ENCODE data around the gene FMN1. TPM values are rescaled to one million over a fixed set of nuclear protein-coding genes. Genes with fewer than 3 reads are reported as not detected.

The FMN1 gene
- total and polyA plus RNA-seq, 5 donors from 2014 or later, result 0.32 to 8.9 (median 0.36) TPM; not detected in 2

GRCh38 chr15:32967521-32967920 lies 227.0 kb downstream of the FMN1 start:
- H3K4me3 Mint-ChIP-seq, result no peak overlapping the region
- Histone ChIP-seq H3K4me3 (ENCODE audit: low read depth, low read length) (no peak overlapping the region), H3K9me3 (ENCODE audit: control insufficient read depth in 2 of 2, low read length in 2 of 2) (no peaks in the 10 kb centered on the region), H3K4me1 (ENCODE audit: control insufficient read depth, insufficient read depth, low read length, poor library complexity, severe bottlenecking) (no peaks in the 10 kb centered on the region), H3K27ac (ENCODE audit: insufficient read depth, low read length, poor library complexity, severe bottlenecking) (no peak overlapping the region), H3K27me3 (ENCODE audit: control insufficient read depth, insufficient read depth, low read length) (no peaks in the 10 kb centered on the region), H3K36me3 (ENCODE audit: control insufficient read depth, insufficient read depth, low read length) (no peaks in the 10 kb centered on the region)
- no peak overlapping the region for H3K27ac Mint-ChIP-seq
- no peaks in the 10 kb centered on the region for H3K4me1 Mint-ChIP-seq
- ATAC-seq (ENCODE audit: low read depth in 2 of 2), result no peak
- no peak for DNase-seq
- peaks cover 0 to 3% (median 0%) of the 10 kb centered on the region in 7 donors for H3K9me3 Mint-ChIP-seq
- no peaks in the 10 kb centered on the region for H3K36me3 Mint-ChIP-seq
- H3K27me3 Mint-ChIP-seq, result no peaks in the 10 kb centered on the region

- no peak overlapping the region for H3K27ac ChIP-seq (ENCODE audit: insufficient read depth, low read length, poor library complexity, severe bottlenecking)
- H3K4me3 ChIP-seq (ENCODE audit: low read depth, low read length), result no peak overlapping the region
- ATAC-seq (ENCODE audit: low read depth in 2 of 2) (no peak), DNase-seq (no peak)
- H3K27me3 ChIP-seq (ENCODE audit: control insufficient read depth, insufficient read depth, low read length), result no peaks in the 10 kb centered on the region
- no peak overlapping the region for H3K27ac Mint-ChIP-seq
- no peaks in the 10 kb centered on the region for H3K36me3 ChIP-seq (ENCODE audit: control insufficient read depth, insufficient read depth, low read length)
- no peaks in the 10 kb centered on the region for H3K36me3 Mint-ChIP-seq
- H3K4me1 ChIP-seq (ENCODE audit: control insufficient read depth, insufficient read depth, low read length, poor library complexity, severe bottlenecking), result no peaks in the 10 kb centered on the region
- H3K4me3 Mint-ChIP-seq, result no peak overlapping the region
- H3K9me3 Mint-ChIP-seq, result peaks cover 0 to 3% (median 0%) of the 10 kb centered on the region in 7 donors
- H3K27me3 Mint-ChIP-seq, result no peaks in the 10 kb centered on the region
- H3K4me1 Mint-ChIP-seq, result no peaks in the 10 kb centered on the region
- H3K9me3 ChIP-seq (ENCODE audit: control insufficient read depth in 2 of 2, low read length in 2 of 2), result no peaks in the 10 kb centered on the region
These were observed 228.0 kb downstream of the FMN1 start for GRCh38 chr15:32966512-32966911.

GRCh38 chr15:32965897-32966296 lies 228.6 kb downstream of the FMN1 start:
- H3K4me3 ChIP-seq (ENCODE audit: low read depth, low read length), result no peak overlapping the region
- Mint-ChIP-seq H3K4me1 (no peaks in the 10 kb centered on the region), H3K9me3 (peaks cover 0 to 3% (median 0%) of the 10 kb centered on the region in 7 donors), H3K4me3 (no peak overlapping the region), H3K27ac (no peak overlapping the region), H3K27me3 (no peaks in the 10 kb centered on the region), H3K36me3 (no peaks in the 10 kb centered on the region)
- H3K9me3 ChIP-seq (ENCODE audit: control insufficient read depth in 2 of 2, low read length in 2 of 2), result no peaks in the 10 kb centered on the region
- DNase-seq (no peak), ATAC-seq (ENCODE audit: low read depth in 2 of 2) (no peak)
- no peak overlapping the region for H3K27ac ChIP-seq (ENCODE audit: insufficient read depth, low read length, poor library complexity, severe bottlenecking)
- H3K4me1 ChIP-seq (ENCODE audit: control insufficient read depth, insufficient read depth, low read length, poor library complexity, severe bottlenecking), result no peaks in the 10 kb centered on the region
- no peaks in the 10 kb centered on the region for H3K36me3 ChIP-seq (ENCODE audit: control insufficient read depth, insufficient read depth, low read length)
- H3K27me3 ChIP-seq (ENCODE audit: control insufficient read depth, insufficient read depth, low read length), result no peaks in the 10 kb centered on the region

- peaks cover 0 to 5% (median 1%) of the 10 kb centered on the region in 4 donors for H3K4me1 Mint-ChIP-seq
- no peak for ATAC-seq (ENCODE audit: low read depth in 2 of 2)
These were observed 235.4 kb downstream of the FMN1 start for GRCh38 chr15:32959077-32959476.

GRCh38 chr15:32957219-32957618 lies 237.3 kb downstream of the FMN1 start:
- no peak for ATAC-seq (ENCODE audit: low read depth in 2 of 2)
- no peaks in the 10 kb centered on the region for H3K9me3 ChIP-seq (ENCODE audit: control insufficient read depth in 2 of 2, low read length in 2 of 2)
- H3K4me3 Mint-ChIP-seq, result no peak overlapping the region
- H3K4me1 Mint-ChIP-seq, result peaks cover 0 to 5% (median 1%) of the 10 kb centered on the region in 4 donors
- H3K4me1 ChIP-seq (ENCODE audit: control insufficient read depth, insufficient read depth, low read length, poor library complexity, severe bottlenecking), result no peaks in the 10 kb centered on the region
- no peaks in the 10 kb centered on the region for H3K27me3 ChIP-seq (ENCODE audit: control insufficient read depth, insufficient read depth, low read length)
- H3K9me3 Mint-ChIP-seq, result peaks cover 0 to 3% (median 0%) of the 10 kb centered on the region in 7 donors
- no peaks in the 10 kb centered on the region for H3K36me3 ChIP-seq (ENCODE audit: control insufficient read depth, insufficient read depth, low read length)
- no peaks in the 10 kb centered on the region for H3K27me3 Mint-ChIP-seq
- no peak for DNase-seq
- no peak overlapping the region for H3K27ac ChIP-seq (ENCODE audit: insufficient read depth, low read length, poor library complexity, severe bottlenecking)
- no peaks in the 10 kb centered on the region for H3K36me3 Mint-ChIP-seq
- no peak overlapping the region for H3K4me3 ChIP-seq (ENCODE audit: low read depth, low read length)
- no peak overlapping the region for H3K27ac Mint-ChIP-seq

More at GRCh38 chr15:32959077-32959476, 235.4 kb downstream of the FMN1 start:
- no peaks in the 10 kb centered on the region for H3K36me3 ChIP-seq (ENCODE audit: control insufficient read depth, insufficient read depth, low read length)
- Mint-ChIP-seq H3K9me3 (peaks cover 0 to 3% (median 0%) of the 10 kb centered on the region in 7 donors), H3K36me3 (no peaks in the 10 kb centered on the region), H3K4me3 (no peak overlapping the region), H3K27ac (no peak overlapping the region), H3K27me3 (no peaks in the 10 kb centered on the region)
- no peaks in the 10 kb centered on the region for H3K27me3 ChIP-seq (ENCODE audit: control insufficient read depth, insufficient read depth, low read length)
- no peak for DNase-seq
- H3K4me3 ChIP-seq (ENCODE audit: low read depth, low read length), result no peak overlapping the region
- no peak overlapping the region for H3K27ac ChIP-seq (ENCODE audit: insufficient read depth, low read length, poor library complexity, severe bottlenecking)
- H3K4me1 ChIP-seq (ENCODE audit: control insufficient read depth, insufficient read depth, low read length, poor library complexity, severe bottlenecking), result no peaks in the 10 kb centered on the region
- H3K9me3 ChIP-seq (ENCODE audit: control insufficient read depth in 2 of 2, low read length in 2 of 2), result no peaks in the 10 kb centered on the region

GRCh38 chr15:32956711-32957110 lies 237.8 kb downstream of the FMN1 start:
- H3K27me3 ChIP-seq (ENCODE audit: control insufficient read depth, insufficient read depth, low read length), result no peaks in the 10 kb centered on the region
- H3K9me3 ChIP-seq (ENCODE audit: control insufficient read depth in 2 of 2, low read length in 2 of 2), result no peaks in the 10 kb centered on the region
- peaks cover 0 to 5% (median 1%) of the 10 kb centered on the region in 4 donors for H3K4me1 Mint-ChIP-seq
- H3K4me1 ChIP-seq (ENCODE audit: control insufficient read depth, insufficient read depth, low read length, poor library complexity, severe bottlenecking), result no peaks in the 10 kb centered on the region
- no peak overlapping the region for H3K4me3 ChIP-seq (ENCODE audit: low read depth, low read length)
- H3K36me3 ChIP-seq (ENCODE audit: control insufficient read depth, insufficient read depth, low read length), result no peaks in the 10 kb centered on the region
- H3K27ac Mint-ChIP-seq, result no peak overlapping the region
- no peaks in the 10 kb centered on the region for H3K36me3 Mint-ChIP-seq
- H3K4me3 Mint-ChIP-seq, result no peak overlapping the region
- H3K27ac ChIP-seq (ENCODE audit: insufficient read depth, low read length, poor library complexity, severe bottlenecking), result no peak overlapping the region
- no peak for DNase-seq
- no peaks in the 10 kb centered on the region for H3K27me3 Mint-ChIP-seq
- ATAC-seq (ENCODE audit: low read depth in 2 of 2), result no peak
- peaks cover 0 to 3% (median 0%) of the 10 kb centered on the region in 7 donors for H3K9me3 Mint-ChIP-seq

- ATAC-seq (ENCODE audit: low read depth in 2 of 2) (no peak), DNase-seq (no peak)
- Mint-ChIP-seq H3K36me3 (no peaks in the 10 kb centered on the region), H3K9me3 (peaks cover 0 to 3% (median 0%) of the 10 kb centered on the region in 7 donors), H3K27ac (no peak overlapping the region), H3K27me3 (no peaks in the 10 kb centered on the region), H3K4me1 (peaks cover 0 to 5% (median 1%) of the 10 kb centered on the region in 4 donors), H3K4me3 (no peak overlapping the region)
- Histone ChIP-seq H3K9me3 (ENCODE audit: control insufficient read depth in 2 of 2, low read length in 2 of 2) (no peaks in the 10 kb centered on the region), H3K4me1 (ENCODE audit: control insufficient read depth, insufficient read depth, low read length, poor library complexity, severe bottlenecking) (no peaks in the 10 kb centered on the region), H3K36me3 (ENCODE audit: control insufficient read depth, insufficient read depth, low read length) (no peaks in the 10 kb centered on the region), H3K4me3 (ENCODE audit: low read depth, low read length) (no peak overlapping the region), H3K27ac (ENCODE audit: insufficient read depth, low read length, poor library complexity, severe bottlenecking) (no peak overlapping the region), H3K27me3 (ENCODE audit: control insufficient read depth, insufficient read depth, low read length) (no peaks in the 10 kb centered on the region)
These were observed 238.5 kb downstream of the FMN1 start for GRCh38 chr15:32956006-32956405.

GRCh38 chr15:32953533-32953910 lies 241.0 kb downstream of the FMN1 start:
- no peaks in the 10 kb centered on the region for H3K36me3 Mint-ChIP-seq
- Histone ChIP-seq H3K4me3 (ENCODE audit: low read depth, low read length) (no peak overlapping the region), H3K9me3 (ENCODE audit: control insufficient read depth in 2 of 2, low read length in 2 of 2) (no peaks in the 10 kb centered on the region), H3K27me3 (ENCODE audit: control insufficient read depth, insufficient read depth, low read length) (no peaks in the 10 kb centered on the region), H3K4me1 (ENCODE audit: control insufficient read depth, insufficient read depth, low read length, poor library complexity, severe bottlenecking) (no peaks in the 10 kb centered on the region), H3K36me3 (ENCODE audit: control insufficient read depth, insufficient read depth, low read length) (no peaks in the 10 kb centered on the region), H3K27ac (ENCODE audit: insufficient read depth, low read length, poor library complexity, severe bottlenecking) (no peak overlapping the region)
- H3K27me3 Mint-ChIP-seq, result no peaks in the 10 kb centered on the region
- no peak overlapping the region for H3K4me3 Mint-ChIP-seq
- ATAC-seq (ENCODE audit: low read depth in 2 of 2) (no peak), DNase-seq (no peak)
- no peaks in the 10 kb centered on the region for H3K4me1 Mint-ChIP-seq
- no peak overlapping the region for H3K27ac Mint-ChIP-seq
- H3K9me3 Mint-ChIP-seq, result peaks cover 0 to 1% (median 0%) of the 10 kb centered on the region in 7 donors

Data from CD4-positive, CD25-positive, alpha-beta regulatory T cell (primary cell).